Thyroid gland (tissue), 4 donors: ENCODE results near the gene NCF2.

Source experiments
- POLR2A ChIP-seq, 2 donors: fragments of 450-650 bp; IDR thresholded peaks; one replicate each; pipeline ENCODE4 v1.6.1; 2017; ENCODE audit warnings: antibody characterized with exemption in 2 of 2, mild to moderate bottlenecking in 2 of 2, moderate library complexity in 1 of 2
- TF ChIP-seq, protein P1 (sequence below), 6 experiments: fragments of 200-600 bp in 3 of 6; fragments of 450-650 bp in 3 of 6; sonication (generic) in 3 of 6; IDR thresholded peaks; one replicate each; pipeline ENCODE4 v1.5.1; 2016 to 2019; ENCODE audit warnings: antibody characterized with exemption in 6 of 6, mild to moderate bottlenecking in 2 of 6, inconsistent platforms in 1 of 6, moderate library complexity in 1 of 6

DNA sequence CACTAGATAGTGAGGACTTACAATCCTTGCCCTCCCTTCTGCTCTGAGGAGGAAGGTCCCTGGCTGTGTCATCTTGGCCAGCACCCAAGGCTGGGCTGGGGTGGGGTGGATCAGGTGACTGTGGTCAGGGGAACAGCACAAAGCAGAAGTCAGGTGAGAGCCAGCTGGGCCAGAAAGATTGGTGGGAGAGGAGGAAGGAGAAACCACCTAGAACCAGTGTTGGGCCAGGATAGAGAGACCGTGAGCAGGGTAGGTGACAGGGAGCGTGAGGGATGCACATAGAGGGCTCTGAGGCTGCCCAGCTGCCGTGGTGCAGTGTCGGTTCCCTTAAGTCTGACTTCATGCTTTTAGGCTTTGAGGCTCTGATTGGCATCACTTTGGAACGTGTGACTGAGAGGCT lies 22.7 kb downstream of the NCF2 start:
- no peak for TF ChIP-seq POLR2A (IDR thresholded peaks at IDR 0.05)
- TF ChIP-seq, protein P1, sequence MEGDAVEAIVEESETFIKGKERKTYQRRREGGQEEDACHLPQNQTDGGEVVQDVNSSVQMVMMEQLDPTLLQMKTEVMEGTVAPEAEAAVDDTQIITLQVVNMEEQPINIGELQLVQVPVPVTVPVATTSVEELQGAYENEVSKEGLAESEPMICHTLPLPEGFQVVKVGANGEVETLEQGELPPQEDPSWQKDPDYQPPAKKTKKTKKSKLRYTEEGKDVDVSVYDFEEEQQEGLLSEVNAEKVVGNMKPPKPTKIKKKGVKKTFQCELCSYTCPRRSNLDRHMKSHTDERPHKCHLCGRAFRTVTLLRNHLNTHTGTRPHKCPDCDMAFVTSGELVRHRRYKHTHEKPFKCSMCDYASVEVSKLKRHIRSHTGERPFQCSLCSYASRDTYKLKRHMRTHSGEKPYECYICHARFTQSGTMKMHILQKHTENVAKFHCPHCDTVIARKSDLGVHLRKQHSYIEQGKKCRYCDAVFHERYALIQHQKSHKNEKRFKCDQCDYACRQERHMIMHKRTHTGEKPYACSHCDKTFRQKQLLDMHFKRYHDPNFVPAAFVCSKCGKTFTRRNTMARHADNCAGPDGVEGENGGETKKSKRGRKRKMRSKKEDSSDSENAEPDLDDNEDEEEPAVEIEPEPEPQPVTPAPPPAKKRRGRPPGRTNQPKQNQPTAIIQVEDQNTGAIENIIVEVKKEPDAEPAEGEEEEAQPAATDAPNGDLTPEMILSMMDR (IDR thresholded peaks at IDR 0.05) = no peak
